LNCaP clone FGC (cell line): ENCODE measurements around the gene SVOP.
A peak's percentile ranks its signal among the peaks of the same experiment; 100 is the strongest.

Experiments used
- DNase-seq: peaks from one replicate; pipeline ENCODE4 v3.0.0-alpha.2; 2011; ENCODE audit warnings: low read depth
- H3K4me3 ChIP-seq: 2 replicates; pipeline ENCODE4 v1.5.1; 2011; ENCODE audit warnings: mild to moderate bottlenecking, low read depth, low read length, control low read depth
- TF ChIP-seq, protein P1 (sequence below): IDR thresholded peaks from 2 replicates; pipeline ENCODE4 v1.5.1; 2012; ENCODE audit warnings: mild to moderate bottlenecking; ENCODE audit not compliant: control insufficient read depth, insufficient read depth; ENCODE audit errors: extremely low read depth

The SVOP gene, protein sequence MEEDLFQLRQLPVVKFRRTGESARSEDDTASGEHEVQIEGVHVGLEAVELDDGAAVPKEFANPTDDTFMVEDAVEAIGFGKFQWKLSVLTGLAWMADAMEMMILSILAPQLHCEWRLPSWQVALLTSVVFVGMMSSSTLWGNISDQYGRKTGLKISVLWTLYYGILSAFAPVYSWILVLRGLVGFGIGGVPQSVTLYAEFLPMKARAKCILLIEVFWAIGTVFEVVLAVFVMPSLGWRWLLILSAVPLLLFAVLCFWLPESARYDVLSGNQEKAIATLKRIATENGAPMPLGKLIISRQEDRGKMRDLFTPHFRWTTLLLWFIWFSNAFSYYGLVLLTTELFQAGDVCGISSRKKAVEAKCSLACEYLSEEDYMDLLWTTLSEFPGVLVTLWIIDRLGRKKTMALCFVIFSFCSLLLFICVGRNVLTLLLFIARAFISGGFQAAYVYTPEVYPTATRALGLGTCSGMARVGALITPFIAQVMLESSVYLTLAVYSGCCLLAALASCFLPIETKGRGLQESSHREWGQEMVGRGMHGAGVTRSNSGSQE

DNA sequence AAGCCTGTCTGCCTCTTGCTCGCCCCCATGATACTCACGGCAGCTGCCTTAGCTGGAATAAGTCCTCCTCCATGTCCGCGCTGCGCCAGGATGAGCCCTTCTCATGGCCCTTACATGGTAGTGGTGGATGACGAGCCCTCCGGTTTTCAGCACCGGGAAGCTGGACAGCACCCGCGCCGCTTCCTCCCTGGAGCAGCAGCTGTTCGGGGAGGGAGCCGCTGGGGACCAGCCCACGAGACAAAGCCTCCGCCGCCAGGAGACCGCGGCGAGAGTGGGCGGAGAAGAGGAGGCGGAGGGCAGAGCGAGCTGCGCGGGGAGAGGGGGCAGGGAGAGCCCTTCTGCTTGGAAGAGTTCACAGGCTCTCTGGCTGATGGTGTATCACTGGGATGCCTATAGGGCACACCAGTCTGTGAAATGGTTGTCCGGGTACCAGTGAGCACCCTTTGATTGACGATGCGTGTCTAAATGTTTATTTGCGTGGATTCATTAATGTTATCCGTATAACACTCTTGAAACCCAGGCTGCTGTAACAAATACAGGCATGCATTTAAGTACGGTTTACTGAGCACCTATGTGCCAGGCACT lies at the start of gene SVOP:
Gene SVOP (minus strand): TSS at position 273 of the 585 bp plus-strand sequence. CDS start 200 bp downstream, at position 73.
- DNase-seq, result peak; percentile 22
- TF ChIP-seq, protein P1, sequence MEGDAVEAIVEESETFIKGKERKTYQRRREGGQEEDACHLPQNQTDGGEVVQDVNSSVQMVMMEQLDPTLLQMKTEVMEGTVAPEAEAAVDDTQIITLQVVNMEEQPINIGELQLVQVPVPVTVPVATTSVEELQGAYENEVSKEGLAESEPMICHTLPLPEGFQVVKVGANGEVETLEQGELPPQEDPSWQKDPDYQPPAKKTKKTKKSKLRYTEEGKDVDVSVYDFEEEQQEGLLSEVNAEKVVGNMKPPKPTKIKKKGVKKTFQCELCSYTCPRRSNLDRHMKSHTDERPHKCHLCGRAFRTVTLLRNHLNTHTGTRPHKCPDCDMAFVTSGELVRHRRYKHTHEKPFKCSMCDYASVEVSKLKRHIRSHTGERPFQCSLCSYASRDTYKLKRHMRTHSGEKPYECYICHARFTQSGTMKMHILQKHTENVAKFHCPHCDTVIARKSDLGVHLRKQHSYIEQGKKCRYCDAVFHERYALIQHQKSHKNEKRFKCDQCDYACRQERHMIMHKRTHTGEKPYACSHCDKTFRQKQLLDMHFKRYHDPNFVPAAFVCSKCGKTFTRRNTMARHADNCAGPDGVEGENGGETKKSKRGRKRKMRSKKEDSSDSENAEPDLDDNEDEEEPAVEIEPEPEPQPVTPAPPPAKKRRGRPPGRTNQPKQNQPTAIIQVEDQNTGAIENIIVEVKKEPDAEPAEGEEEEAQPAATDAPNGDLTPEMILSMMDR, result no peak
- H3K4me3 ChIP-seq, result no peak within 1 kb of the TSS

DNA sequence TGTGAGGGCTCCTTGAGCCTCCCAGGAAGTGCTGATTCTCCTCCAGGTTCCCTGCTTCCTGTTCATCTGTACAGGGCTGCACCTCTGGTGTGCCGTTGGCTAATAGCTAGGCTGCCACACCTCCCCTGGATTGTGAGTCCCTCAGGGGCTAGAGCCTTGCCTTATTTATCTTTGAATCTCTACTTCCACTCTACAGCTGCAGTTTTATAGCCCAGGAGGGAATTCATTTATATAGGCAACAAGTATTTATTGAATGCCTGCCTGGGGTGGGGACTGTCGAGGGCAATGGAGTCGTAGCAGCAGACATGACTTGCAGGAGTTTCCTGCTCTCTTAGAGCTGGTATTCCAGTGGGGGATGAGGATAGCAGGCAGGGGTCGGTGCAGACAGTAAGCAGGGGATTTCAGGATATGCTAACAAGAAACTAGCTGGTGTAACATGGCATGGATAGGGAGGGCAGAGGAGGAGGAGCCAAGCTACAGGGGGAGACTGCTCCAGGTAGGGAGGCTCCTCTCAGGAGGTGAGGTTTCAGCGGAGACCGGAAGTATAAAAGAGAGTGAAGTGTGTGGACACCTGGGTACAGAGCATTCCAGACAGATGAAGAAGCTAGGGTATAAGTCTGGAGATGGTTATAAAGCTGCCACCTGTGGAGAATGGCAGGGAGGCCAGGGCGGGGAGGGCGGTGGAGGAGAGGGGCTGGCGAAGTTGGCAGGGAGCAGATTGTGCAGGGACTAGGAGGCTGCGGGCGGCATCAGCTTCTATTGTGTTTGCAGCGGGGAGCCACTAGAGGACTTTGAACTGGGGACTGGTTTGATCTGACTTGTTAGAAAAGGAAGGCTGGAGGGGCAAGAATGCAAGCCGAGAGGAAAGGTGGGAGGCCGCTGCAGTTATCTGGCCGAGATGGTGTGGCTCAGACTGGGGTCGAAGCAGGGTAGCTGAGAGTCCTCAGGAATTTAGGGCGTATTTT lies 48.7 kb upstream of the SVOP start:
- TF ChIP-seq, protein P1, result no peak
- DNase-seq, result no peak
- H3K4me3 ChIP-seq, result no peak overlapping the region

DNA sequence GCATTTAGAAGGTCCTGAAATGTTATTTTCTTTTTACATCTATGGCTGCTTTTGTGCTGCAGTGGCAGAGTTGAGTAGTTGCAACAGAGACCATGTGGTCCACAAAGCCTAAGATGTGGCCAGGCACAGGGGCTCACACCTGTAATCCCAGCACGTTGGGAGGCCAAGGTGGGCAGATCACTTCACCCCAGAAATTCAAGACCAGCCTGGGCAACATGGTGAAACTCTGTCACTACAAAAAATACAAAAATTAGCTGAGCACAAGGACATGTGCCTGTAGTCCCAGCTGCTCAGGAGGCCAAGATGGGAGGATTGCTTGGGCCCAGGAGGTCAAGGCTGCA lies 45.0 kb upstream of the SVOP start:
- no peak overlapping the region for H3K4me3 ChIP-seq
- TF ChIP-seq, protein P1, result no peak
- DNase-seq, result no peak

DNA sequence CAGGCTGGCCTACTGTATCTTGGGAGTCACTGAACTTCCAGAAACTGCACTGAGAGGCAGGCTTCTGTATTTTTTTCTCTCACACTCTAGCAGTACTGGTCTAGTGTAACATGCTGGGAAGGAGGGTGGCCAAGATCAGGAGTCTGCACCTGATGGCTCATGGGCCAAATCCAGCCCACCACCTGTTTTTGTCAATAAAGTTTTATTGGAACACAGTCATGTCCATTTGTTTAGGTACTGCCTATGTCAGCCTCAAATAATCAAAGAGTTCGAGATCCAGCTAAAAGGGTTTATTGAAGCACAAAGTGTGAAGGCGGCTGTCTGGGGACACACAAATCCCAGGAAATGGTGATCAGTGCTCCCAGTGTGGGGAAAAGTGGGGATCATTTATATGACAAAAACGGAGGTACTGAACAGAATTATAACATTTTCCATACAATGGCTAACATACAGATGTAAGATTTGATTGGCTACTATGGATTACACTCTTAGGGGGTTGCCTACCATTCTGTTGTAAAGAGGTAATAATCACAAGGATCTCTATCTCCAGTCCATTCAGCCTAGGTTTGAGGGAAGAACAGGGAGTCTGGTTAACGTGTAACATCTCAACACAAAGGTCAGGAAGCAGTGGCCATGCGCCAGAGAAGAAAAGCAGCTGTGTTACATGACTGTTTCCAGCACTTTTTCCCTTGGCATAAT lies 44.4 kb upstream of the SVOP start:
- no peak for DNase-seq
- H3K4me3 ChIP-seq, result no peak overlapping the region
- TF ChIP-seq, protein P1, result no peak

DNA sequence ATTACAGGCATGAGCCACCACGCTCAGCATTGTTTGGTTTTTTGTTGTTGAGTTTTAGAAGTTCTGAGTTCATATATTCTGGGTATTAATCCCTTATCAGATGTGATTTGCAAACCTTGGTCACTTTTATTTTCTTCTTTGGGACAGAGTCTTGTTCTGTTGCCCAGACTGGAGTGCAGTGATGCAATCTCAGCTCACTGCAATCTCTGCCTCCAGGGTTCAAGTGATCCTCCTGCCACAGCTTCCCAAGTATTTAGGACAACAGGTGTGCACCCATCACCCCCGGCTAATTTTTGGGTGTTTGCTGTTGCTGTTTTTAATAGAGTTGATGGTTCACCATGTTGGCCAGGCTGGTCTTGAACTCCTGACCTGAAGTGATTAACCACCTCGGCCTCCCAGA lies 43.3 kb upstream of the SVOP start:
- no peak overlapping the region for H3K4me3 ChIP-seq

DNA sequence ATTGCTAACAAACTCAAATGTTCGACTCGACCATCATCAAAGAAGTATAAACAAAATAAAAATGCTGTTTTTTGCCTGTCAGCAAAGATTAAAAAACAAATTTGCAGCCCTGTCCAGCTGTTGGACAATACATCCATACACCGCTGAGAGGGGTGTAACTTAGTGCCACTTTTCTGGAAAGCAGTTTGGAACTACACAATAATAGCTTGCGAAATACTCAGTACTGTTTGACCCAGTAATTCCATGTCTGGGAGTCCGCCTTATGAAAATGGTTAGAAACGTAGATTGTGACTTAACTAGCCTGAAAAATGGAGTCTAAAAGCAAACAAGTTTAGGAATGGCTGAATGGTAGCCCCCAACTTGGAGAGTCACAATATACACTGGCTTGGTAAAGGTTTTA lies 37.9 kb upstream of the SVOP start:
- TF ChIP-seq, protein P1, result no peak
- no peak overlapping the region for H3K4me3 ChIP-seq

More for the DNA sequence above, 43.3 kb upstream of the SVOP start:
- TF ChIP-seq, protein P1, result no peak
- no peak for DNase-seq

More for the DNA sequence above, 37.9 kb upstream of the SVOP start:
- DNase-seq, result no peak
